HepG2 (cell line): Measurements from ENCODE around the gene EEF1AKMT3. TPM values are rescaled to one million over a fixed set of nuclear protein-coding genes. Genes with fewer than 3 reads are reported as not detected.

ENCODE experiments used
- ATAC-seq: fragments of 200-7000 bp; cut with Tn5 transposase; 3 replicates; pipeline ENCODE4 v1.9.1; 2020; ENCODE audit warnings: mild to moderate bottlenecking, moderate library complexity
- BruUV-seq: library from RNA; stranded (reverse); fragments of 400-500 nt; replicated peaks from 2 replicates; lab custom pipeline; 2021; lab: Mats Ljungman, UMichigan
- CTCF ChIA-PET: fragments of 300-600 bp; formaldehyde crosslinking; extraction: SDS; loops from one replicate; lab custom pipeline; 2021; ENCODE audit warnings: low total read pairs, inconsistent platforms, low intra/inter-chr PET ratio; lab: Yijun Ruan, JAX
- POLR2A ChIA-PET: fragments of 350-600 bp; sonication (Branson Sonifier 250); formaldehyde crosslinking; loops from one replicate; lab custom pipeline; 2020; ENCODE audit warnings: antibody characterized with exemption, inconsistent platforms; lab: Yijun Ruan, JAX
- DNase-seq: peaks from one replicate; pipeline ENCODE4 v3.0.0-alpha.2; 2015; ENCODE audit warnings: low spot score
- FAIRE-seq: peaks from 3 replicates; lab custom pipeline; 2011; peaks lifted over from hg19 to GRCh38; lab: Jason Lieb, UNC
- H2AFZ ChIP-seq: one replicate; pipeline ENCODE4 v1.6.1; 2011; ENCODE audit warnings: low read length, inconsistent platforms
- H3K27ac ChIP-seq: fragments of 300-600 bp; 3 replicates; pipeline ENCODE4 v1.8.0; 2011; ENCODE audit warnings: mixed run types, mild to moderate bottlenecking, mixed read lengths, low read length, inconsistent platforms; ENCODE audit not compliant: insufficient read depth; ENCODE audit errors: extremely low read length
- H3K27me3 ChIP-seq, 2 experiments: fragments of 200-600 bp in 1 of 2; 2 replicates in 1 of 2; 3 replicates in 1 of 2; pipeline versions ENCODE4 v1.6.0 to v1.8.0; 2011; ENCODE audit warnings: low read length in 2 of 2, mild to moderate bottlenecking in 2 of 2, moderate library complexity in 2 of 2, inconsistent platforms in 1 of 2; ENCODE audit not compliant: insufficient read depth in 2 of 2, control insufficient read depth in 1 of 2
- H3K36me3 ChIP-seq, 2 experiments: fragments of 200-600 bp in 1 of 2; replicated peaks in 1 of 2; 2 replicates in 1 of 2; 3 replicates in 1 of 2; pipeline versions ENCODE4 v1.5.1 to v1.8.0; 2011; ENCODE audit warnings: low read length in 2 of 2, inconsistent platforms in 1 of 2; ENCODE audit not compliant: insufficient read depth in 2 of 2, control insufficient read depth in 1 of 2
- H3K4me1 ChIP-seq: 2 replicates; pipeline ENCODE4 v1.5.1; 2012; ENCODE audit warnings: low read length, inconsistent platforms; ENCODE audit not compliant: insufficient read depth
- H3K4me2 ChIP-seq: 2 replicates; pipeline ENCODE4 v1.6.0; 2011; ENCODE audit warnings: low read depth, low read length, inconsistent platforms
- H3K4me3 ChIP-seq, 3 experiments: fragments of 200-600 bp in 1 of 3; sonication (generic), shearing (Covaris generic) in 1 of 3; replicated peaks in 1 of 3; 2 replicates each; pipeline ENCODE4 v1.5.1; 2011 to 2016; ENCODE audit warnings: low read length in 3 of 3, inconsistent platforms in 2 of 3, low read depth in 2 of 3, mild to moderate bottlenecking in 2 of 3, control low read depth in 1 of 3, mixed read lengths in 1 of 3; ENCODE audit not compliant: insufficient read depth in 1 of 3
- H3K79me2 ChIP-seq: one replicate; pipeline ENCODE4 v1.6.1; 2011; ENCODE audit warnings: low read length, inconsistent platforms; ENCODE audit not compliant: insufficient read depth
- H3K9ac ChIP-seq: 2 replicates; pipeline ENCODE4 v1.6.0; 2011; ENCODE audit warnings: mild to moderate bottlenecking, low read depth, low read length, inconsistent platforms; ENCODE audit not compliant: insufficient read depth
- H3K9me3 ChIP-seq: 2 replicates; pipeline ENCODE4 v1.5.1; 2012; ENCODE audit warnings: mild to moderate bottlenecking, low read length
- H4K20me1 ChIP-seq: 2 replicates; pipeline ENCODE4 v1.6.0; 2011; ENCODE audit warnings: inconsistent platforms, mild to moderate bottlenecking, low read length, moderate library complexity; ENCODE audit not compliant: insufficient read depth
- CENPT ChIP-seq: sonication (generic); formaldehyde crosslinking; IDR thresholded peaks from 2 replicates; pipeline ENCODE4 v1.8.0; 2022; ENCODE audit warnings: low read depth, mild to moderate bottlenecking, moderate library complexity, missing genetic modification reagents
- GLI4 ChIP-seq: sonication (generic); formaldehyde crosslinking; IDR thresholded peaks from 2 replicates; pipeline ENCODE4 v1.5.1; 2020; ENCODE audit warnings: missing genetic modification reagents, mild to moderate bottlenecking, moderate library complexity, borderline replicate concordance
- HHEX ChIP-seq: IDR thresholded peaks from 2 replicates; pipeline ENCODE4 v1.6.1; 2016; ENCODE audit warnings: control low read depth
- MZF1 ChIP-seq: sonication (generic); formaldehyde crosslinking; IDR thresholded peaks from 2 replicates; pipeline ENCODE4 v1.8.1; 2023; ENCODE audit warnings: mild to moderate bottlenecking, missing genetic modification reagents, borderline replicate concordance
- NFATC3 ChIP-seq: sonication (generic); formaldehyde crosslinking; IDR thresholded peaks from 2 replicates; pipeline ENCODE4 v1.5.1; 2020; ENCODE audit warnings: mild to moderate bottlenecking, missing genetic modification reagents
- SIN3A ChIP-seq: IDR thresholded peaks from 2 replicates; pipeline ENCODE4 v1.6.1; 2011; ENCODE audit warnings: low read depth, mild to moderate bottlenecking, control low read depth, low read length, borderline replicate concordance
- SOX5 ChIP-seq: IDR thresholded peaks from 2 replicates; pipeline ENCODE4 v1.6.1; 2016; ENCODE audit warnings: borderline replicate concordance
- ZBTB7B ChIP-seq: sonication (generic); formaldehyde crosslinking; IDR thresholded peaks from 2 replicates; pipeline ENCODE4 v1.4.0; 2020; ENCODE audit warnings: missing genetic modification reagents
- ZNF274 ChIP-seq: sonication (generic); formaldehyde crosslinking; IDR thresholded peaks from 2 replicates; pipeline ENCODE4 v1.5.1; 2020; ENCODE audit warnings: mild to moderate bottlenecking, missing genetic modification reagents
- ZNF326 ChIP-seq: sonication (generic); formaldehyde crosslinking; IDR thresholded peaks from 2 replicates; pipeline ENCODE4 v1.4.0; 2020; ENCODE audit warnings: missing genetic modification reagents, borderline replicate concordance
- ZNF510 ChIP-seq: sonication (generic); formaldehyde crosslinking; IDR thresholded peaks from 2 replicates; pipeline ENCODE4 v1.4.0; 2020; ENCODE audit warnings: low read depth, mild to moderate bottlenecking, missing genetic modification reagents
- ZNF670 ChIP-seq: sonication (generic); formaldehyde crosslinking; IDR thresholded peaks from 2 replicates; pipeline ENCODE4 v1.8.0; 2022; ENCODE audit warnings: mild to moderate bottlenecking, missing genetic modification reagents, borderline replicate concordance
- ZNF672 ChIP-seq: sonication (generic); formaldehyde crosslinking; IDR thresholded peaks from 2 replicates; pipeline ENCODE4 v1.8.1; 2022; ENCODE audit warnings: missing genetic modification reagents
- WGBS: methylation state at CpG from one replicate; pipeline ENCODE4 v1.1.6; 2017; ENCODE audit warnings: low lambda C conversion rate; 5-methylcytosine and 5-hydroxymethylcytosine counted together
- in situ Hi-C: cut with HindIII; loops from 2 replicates; pipeline ENCODE4 v1.10.0; 2017; ENCODE audit warnings: low pct_unique_long_range_greater_than_20kb; ENCODE audit not compliant: extremely low pct_ligation_motif_present
- intact Hi-C: fragments of 100-400 bp; cut with micrococcal nuclease; formaldehyde crosslinking; loops from one replicate; pipeline ENCODE4 v1.10.0; 2022; ENCODE audit not compliant: unreplicated experiment
- polyA plus RNA-seq, 8 experiments: library from polyadenylated mRNA; depleted of rRNA in 3 of 8; stranded (reverse) in 7 of 8; unstranded in 1 of 8; fragments of >200 nt; fragmentation: Illumina TruSeq in 4 of 8; extraction: Trizol in 4 of 8; gene quantifications; 2 replicates each; pipeline versions ENCODE4 v1.2.1 to v1.2.3, GENCODE V29; 2011 to 2016; ENCODE audit warnings: low read depth in 4 of 8, missing spikeins in 1 of 8, mixed read lengths in 1 of 8; ENCODE audit not compliant: insufficient read depth in 1 of 8
- total RNA-seq, 5 experiments: library from RNA; depleted of rRNA; stranded (reverse); fragments of >200 nt; fragmentation: Illumina TruSeq; extraction: Trizol; gene quantifications; 2 replicates each; pipeline ENCODE4 v1.2.3, GENCODE V29; 2016; ENCODE audit warnings: low read depth in 1 of 5
- TF ChIP-seq, protein P1 (sequence below): sonication (generic); formaldehyde crosslinking; IDR thresholded peaks from 2 replicates; pipeline ENCODE4 v1.4.0; 2020; ENCODE audit warnings: low read depth, mild to moderate bottlenecking, missing genetic modification reagents
- TF ChIP-seq, protein P2 (sequence below): sonication (generic); formaldehyde crosslinking; conservative IDR thresholded peaks from 2 replicates; pipeline ENCODE4 v1.4.0; 2020; ENCODE audit warnings: missing genetic modification reagents
- TF ChIP-seq, protein P3 (sequence below): sonication (generic); formaldehyde crosslinking; IDR thresholded peaks from 2 replicates; pipeline ENCODE4 v1.5.1; 2020; ENCODE audit warnings: missing genetic modification reagents, mild to moderate bottlenecking, borderline replicate concordance
- TF ChIP-seq, protein P4 (sequence below): sonication (generic); formaldehyde crosslinking; IDR thresholded peaks from 2 replicates; pipeline ENCODE4 v1.8.0; 2022; ENCODE audit warnings: mild to moderate bottlenecking, missing genetic modification reagents

Gene EEF1AKMT3
- total and polyA plus RNA-seq, 2 of the 13 experiments (the other 11 are each of a cell fraction or from before 2014, with no cell fraction given) = 4.7 to 11.4 TPM

DNA sequence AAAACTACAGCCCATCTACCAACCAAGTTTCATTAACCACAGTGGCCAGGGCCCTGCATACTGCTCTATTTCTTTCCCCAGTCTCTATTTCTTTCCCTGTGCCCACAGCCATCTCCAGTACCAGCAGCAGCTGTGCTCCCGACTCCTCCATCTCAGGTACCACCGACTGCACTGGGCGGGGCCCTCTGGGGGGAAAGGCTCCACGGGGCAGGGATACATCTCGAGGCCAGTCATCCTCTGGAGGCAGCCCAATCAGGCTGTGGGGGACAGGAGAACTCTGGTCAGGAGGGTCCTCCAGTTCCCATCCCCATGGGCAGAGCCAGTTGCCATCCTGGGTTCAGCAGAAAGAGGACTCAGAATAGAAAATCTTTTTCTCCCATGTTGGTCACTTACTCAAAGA, 23.4 kb upstream of the EEF1AKMT3 start (continued):
- TF ChIP-seq, protein P1, sequence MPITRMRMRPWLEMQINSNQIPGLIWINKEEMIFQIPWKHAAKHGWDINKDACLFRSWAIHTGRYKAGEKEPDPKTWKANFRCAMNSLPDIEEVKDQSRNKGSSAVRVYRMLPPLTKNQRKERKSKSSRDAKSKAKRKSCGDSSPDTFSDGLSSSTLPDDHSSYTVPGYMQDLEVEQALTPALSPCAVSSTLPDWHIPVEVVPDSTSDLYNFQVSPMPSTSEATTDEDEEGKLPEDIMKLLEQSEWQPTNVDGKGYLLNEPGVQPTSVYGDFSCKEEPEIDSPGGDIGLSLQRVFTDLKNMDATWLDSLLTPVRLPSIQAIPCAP (CRISPR knock-in tag) = no peak
- TF ChIP-seq SIN3A (no peak), ZNF672 (CRISPR knock-in tag) (no peak)
- TF ChIP-seq, protein P2, sequence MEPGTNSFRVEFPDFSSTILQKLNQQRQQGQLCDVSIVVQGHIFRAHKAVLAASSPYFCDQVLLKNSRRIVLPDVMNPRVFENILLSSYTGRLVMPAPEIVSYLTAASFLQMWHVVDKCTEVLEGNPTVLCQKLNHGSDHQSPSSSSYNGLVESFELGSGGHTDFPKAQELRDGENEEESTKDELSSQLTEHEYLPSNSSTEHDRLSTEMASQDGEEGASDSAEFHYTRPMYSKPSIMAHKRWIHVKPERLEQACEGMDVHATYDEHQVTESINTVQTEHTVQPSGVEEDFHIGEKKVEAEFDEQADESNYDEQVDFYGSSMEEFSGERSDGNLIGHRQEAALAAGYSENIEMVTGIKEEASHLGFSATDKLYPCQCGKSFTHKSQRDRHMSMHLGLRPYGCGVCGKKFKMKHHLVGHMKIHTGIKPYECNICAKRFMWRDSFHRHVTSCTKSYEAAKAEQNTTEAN = no peak
- TF ChIP-seq, all 625 proteins: peak for 0

DNA sequence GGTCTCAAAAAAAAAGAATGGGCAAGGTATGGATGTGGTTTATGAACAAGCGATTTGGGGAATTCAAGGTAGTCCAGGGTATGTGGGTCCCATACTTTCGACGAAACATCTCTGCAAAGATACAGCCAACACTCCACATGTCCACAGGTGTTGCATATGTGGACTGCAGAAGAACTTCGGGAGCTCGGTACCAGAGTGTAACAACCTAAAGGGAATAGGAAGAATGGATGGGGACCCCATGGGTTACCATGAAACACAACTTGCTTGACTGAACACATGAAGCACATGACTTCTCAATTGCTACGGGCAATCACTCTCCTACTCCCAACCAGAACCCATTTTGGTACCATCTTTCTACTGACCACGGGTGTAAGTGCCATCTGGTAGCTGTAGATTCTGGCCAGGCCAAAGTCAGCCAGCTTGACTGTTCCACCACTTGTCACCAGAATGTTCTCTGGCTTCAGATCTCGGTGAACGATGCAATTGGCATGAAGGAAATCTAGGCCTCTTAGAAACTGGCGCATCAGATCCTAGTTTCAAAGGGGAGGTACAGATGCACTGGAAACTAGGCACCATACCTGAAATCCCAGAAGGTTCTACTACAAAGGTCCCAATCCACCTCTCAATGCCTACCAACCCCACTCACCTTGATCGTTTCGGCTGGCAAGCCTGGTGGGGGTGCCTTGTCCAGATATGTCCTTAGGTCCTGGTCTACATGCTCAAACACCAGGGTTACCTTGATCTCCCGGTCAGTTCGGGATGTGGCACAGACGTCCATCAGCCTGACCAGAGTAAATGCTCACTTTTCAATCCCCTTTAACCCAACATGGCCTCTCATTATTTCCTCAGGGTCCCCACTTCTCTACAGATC, 21.6 kb upstream of the EEF1AKMT3 start:
- intact Hi-C loops = no loop called here
- 0 out of 2 replicates have a peak, but pooled peaks have one; percentile 38 for TF ChIP-seq NFATC3
- no peak for TF ChIP-seq MZF1 (CRISPR knock-in tag)
- TF ChIP-seq GLI4 (CRISPR knock-in tag) = 0 out of 2 replicates have a peak, but pooled peaks have one; percentile 37
- no peak for TF ChIP-seq ZNF670 (CRISPR knock-in tag)
- TF ChIP-seq, protein P3, sequence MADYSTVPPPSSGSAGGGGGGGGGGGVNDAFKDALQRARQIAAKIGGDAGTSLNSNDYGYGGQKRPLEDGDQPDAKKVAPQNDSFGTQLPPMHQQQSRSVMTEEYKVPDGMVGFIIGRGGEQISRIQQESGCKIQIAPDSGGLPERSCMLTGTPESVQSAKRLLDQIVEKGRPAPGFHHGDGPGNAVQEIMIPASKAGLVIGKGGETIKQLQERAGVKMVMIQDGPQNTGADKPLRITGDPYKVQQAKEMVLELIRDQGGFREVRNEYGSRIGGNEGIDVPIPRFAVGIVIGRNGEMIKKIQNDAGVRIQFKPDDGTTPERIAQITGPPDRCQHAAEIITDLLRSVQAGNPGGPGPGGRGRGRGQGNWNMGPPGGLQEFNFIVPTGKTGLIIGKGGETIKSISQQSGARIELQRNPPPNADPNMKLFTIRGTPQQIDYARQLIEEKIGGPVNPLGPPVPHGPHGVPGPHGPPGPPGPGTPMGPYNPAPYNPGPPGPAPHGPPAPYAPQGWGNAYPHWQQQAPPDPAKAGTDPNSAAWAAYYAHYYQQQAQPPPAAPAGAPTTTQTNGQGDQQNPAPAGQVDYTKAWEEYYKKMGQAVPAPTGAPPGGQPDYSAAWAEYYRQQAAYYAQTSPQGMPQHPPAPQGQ (CRISPR knock-in tag) = 0 out of 2 replicates have a peak, but pooled peaks have one; percentile 40
- TF ChIP-seq CENPT = no peak
- no peak for TF ChIP-seq HHEX (CRISPR knock-in tag)
- no peak for TF ChIP-seq SOX5 (CRISPR knock-in tag)
- no peak for TF ChIP-seq ZBTB7B (CRISPR knock-in tag)
- TF ChIP-seq ZNF510 (CRISPR knock-in tag) = no peak
- 0 out of 2 replicates have a peak, but pooled peaks have one; percentile 25 for TF ChIP-seq ZNF274 (CRISPR knock-in tag)
- TF ChIP-seq, protein P4, sequence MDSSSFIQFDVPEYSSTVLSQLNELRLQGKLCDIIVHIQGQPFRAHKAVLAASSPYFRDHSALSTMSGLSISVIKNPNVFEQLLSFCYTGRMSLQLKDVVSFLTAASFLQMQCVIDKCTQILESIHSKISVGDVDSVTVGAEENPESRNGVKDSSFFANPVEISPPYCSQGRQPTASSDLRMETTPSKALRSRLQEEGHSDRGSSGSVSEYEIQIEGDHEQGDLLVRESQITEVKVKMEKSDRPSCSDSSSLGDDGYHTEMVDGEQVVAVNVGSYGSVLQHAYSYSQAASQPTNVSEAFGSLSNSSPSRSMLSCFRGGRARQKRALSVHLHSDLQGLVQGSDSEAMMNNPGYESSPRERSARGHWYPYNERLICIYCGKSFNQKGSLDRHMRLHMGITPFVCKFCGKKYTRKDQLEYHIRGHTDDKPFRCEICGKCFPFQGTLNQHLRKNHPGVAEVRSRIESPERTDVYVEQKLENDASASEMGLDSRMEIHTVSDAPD (CRISPR knock-in tag) = no peak
- TF ChIP-seq ZNF326 = no peak

More for the DNA sequence above, 21.6 kb upstream of the EEF1AKMT3 start:
- no TSS peak for BruUV-seq
- in situ Hi-C loops = no loop called here
- Histone ChIP-seq H3K4me2 (peak overlapping the region; percentile 98), H3K79me2 (peaks cover 25% of the 10 kb centered on the region), H2AFZ (no peak overlapping the region), H4K20me1 (0 out of 2 replicates have a peak, but pooled peaks cover 5% of the 10 kb centered on the region), H3K9me3 (no peaks in the 10 kb centered on the region), H3K27ac (peak overlapping the region; percentile 87), H3K4me3 (peak overlapping the region; percentile 72 to 87 (median 78)), H3K9ac (peak overlapping the region; percentile 96), H3K36me3 (peaks cover 10 to 39% of the 10 kb centered on the region in 2 experiments), H3K4me1 (peaks cover 43% of the 10 kb centered on the region), H3K27me3 (no peaks in the 10 kb centered on the region; a peak in 1 of 5 replicates)
- ATAC-seq = no peak
- CTCF ChIA-PET = no interaction called here
- POLR2A ChIA-PET = no interaction called here
- DNase-seq = no peak
- FAIRE-seq = peak; percentile 15
- 76% methylated on average over 15 of the region's 15 CpGs for WGBS
